ENCODE results near the gene ATXN7L3. TPM values are rescaled to one million over a fixed set of nuclear protein-coding genes. Genes with fewer than 3 reads are reported as not detected.

Gene ATXN7L3
- total and polyA plus RNA-seq, 10 of the 15 experiments (the other 5 are each of a cell fraction or from before 2014, with no cell fraction given) = 0.71 to 78.7 (median 32.7) TPM

- CTCF ChIA-PET = no interaction called here
- 58% methylated on average over 5 of the region's 5 CpGs for WGBS (ENCODE audit: insufficient coverage, insufficient replicate concordance, low lambda C conversion rate, missing lambda C conversion rate)
- intact Hi-C loops (cut with micrococcal nuclease; ENCODE audit: unreplicated experiment) = no loop called here
- DNase-seq (ENCODE audit: low read depth, low spot score) (no peak), ATAC-seq (no peak), FAIRE-seq (no peak)
- in situ Hi-C loops (cut with MboI) = no loop called here
- Histone ChIP-seq H3K9ac (ENCODE audit: control insufficient read depth, insufficient read depth, low read length) (no peak overlapping the region), H3K27ac (ENCODE audit: control insufficient read depth, insufficient read depth) (no peak overlapping the region), H3K27me3 (replicated peaks in 1 of 2; ENCODE audit: control insufficient read depth in 2 of 2, insufficient read depth in 2 of 2, low read length in 1 of 2) (no peaks in the 10 kb centered on the region), H4K20me1 (ENCODE audit: control insufficient read depth, insufficient read depth) (no peaks in the 10 kb centered on the region), H3K79me2 (ENCODE audit: control insufficient read depth, insufficient read depth, low read length) (no peaks in the 10 kb centered on the region), H3K4me2 (ENCODE audit: control insufficient read depth, insufficient read depth) (no peak overlapping the region), H3K4me3 (no peak overlapping the region), H3K4me1 (ENCODE audit: control insufficient read depth, insufficient read depth, low read length) (peaks cover 23% of the 10 kb centered on the region), H2AFZ (ENCODE audit: control insufficient read depth, low read depth, low read length) (no peak overlapping the region), H3K9me3 (replicated peaks; ENCODE audit: control insufficient read depth, insufficient read depth, low read length) (no peaks in the 10 kb centered on the region), H3K36me3 (ENCODE audit: control insufficient read depth in 2 of 2, insufficient read depth in 2 of 2, low read length in 1 of 2) (no peaks in the 10 kb centered on the region)
- SMC1A ChIA-PET (ENCODE audit: uncharacterized antibody, unreplicated experiment) = no interaction called here
- TF ChIP-seq CBX5 (IDR thresholded peaks at IDR 0.05; ENCODE audit: low read depth) = no peak
- no peak for TF ChIP-seq ETV6 (conservative IDR thresholded peaks at IDR 0.05 in 1 of 2, IDR thresholded peaks at IDR 0.05 in 1 of 2; ENCODE audit: borderline replicate concordance in 1 of 2, low read depth in 1 of 2)
- TF ChIP-seq RUNX3 (IDR thresholded peaks at IDR 0.05; ENCODE audit: low read length) = no peak
- no peak for TF ChIP-seq PBX3 (IDR thresholded peaks at IDR 0.05; ENCODE audit: insufficient replicate concordance, low read depth, low read length)
- TF ChIP-seq NFYA (IDR thresholded peaks at IDR 0.05; ENCODE audit: borderline replicate concordance, low read depth, low read length) = no peak
- TF ChIP-seq MXI1 (IDR thresholded peaks at IDR 0.05; ENCODE audit: low read depth, low read length) = no peak
- TF ChIP-seq TARDBP (IDR thresholded peaks at IDR 0.05; ENCODE audit: borderline replicate concordance) = no peak
- TF ChIP-seq STAT1 (conservative IDR thresholded peaks at IDR 0.05) = no peak
- TF ChIP-seq SMAD5 (IDR thresholded peaks at IDR 0.05; ENCODE audit: low read depth) = no peak
- POLR2A ChIA-PET = no interaction called here
- BruUV-seq (replicated peaks) = no TSS peak
- RAD21 ChIA-PET (ENCODE audit: unreplicated experiment) = no interaction called here
Measured at GRCh38 chr17:44233582-44233981, 33.9 kb upstream of the ATXN7L3 start.
